ENCODE results near the gene OFD1.
A peak's percentile ranks its signal among the peaks of the same experiment; 100 is the strongest.

The OFD1 gene, protein sequence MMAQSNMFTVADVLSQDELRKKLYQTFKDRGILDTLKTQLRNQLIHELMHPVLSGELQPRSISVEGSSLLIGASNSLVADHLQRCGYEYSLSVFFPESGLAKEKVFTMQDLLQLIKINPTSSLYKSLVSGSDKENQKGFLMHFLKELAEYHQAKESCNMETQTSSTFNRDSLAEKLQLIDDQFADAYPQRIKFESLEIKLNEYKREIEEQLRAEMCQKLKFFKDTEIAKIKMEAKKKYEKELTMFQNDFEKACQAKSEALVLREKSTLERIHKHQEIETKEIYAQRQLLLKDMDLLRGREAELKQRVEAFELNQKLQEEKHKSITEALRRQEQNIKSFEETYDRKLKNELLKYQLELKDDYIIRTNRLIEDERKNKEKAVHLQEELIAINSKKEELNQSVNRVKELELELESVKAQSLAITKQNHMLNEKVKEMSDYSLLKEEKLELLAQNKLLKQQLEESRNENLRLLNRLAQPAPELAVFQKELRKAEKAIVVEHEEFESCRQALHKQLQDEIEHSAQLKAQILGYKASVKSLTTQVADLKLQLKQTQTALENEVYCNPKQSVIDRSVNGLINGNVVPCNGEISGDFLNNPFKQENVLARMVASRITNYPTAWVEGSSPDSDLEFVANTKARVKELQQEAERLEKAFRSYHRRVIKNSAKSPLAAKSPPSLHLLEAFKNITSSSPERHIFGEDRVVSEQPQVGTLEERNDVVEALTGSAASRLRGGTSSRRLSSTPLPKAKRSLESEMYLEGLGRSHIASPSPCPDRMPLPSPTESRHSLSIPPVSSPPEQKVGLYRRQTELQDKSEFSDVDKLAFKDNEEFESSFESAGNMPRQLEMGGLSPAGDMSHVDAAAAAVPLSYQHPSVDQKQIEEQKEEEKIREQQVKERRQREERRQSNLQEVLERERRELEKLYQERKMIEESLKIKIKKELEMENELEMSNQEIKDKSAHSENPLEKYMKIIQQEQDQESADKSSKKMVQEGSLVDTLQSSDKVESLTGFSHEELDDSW

DNA sequence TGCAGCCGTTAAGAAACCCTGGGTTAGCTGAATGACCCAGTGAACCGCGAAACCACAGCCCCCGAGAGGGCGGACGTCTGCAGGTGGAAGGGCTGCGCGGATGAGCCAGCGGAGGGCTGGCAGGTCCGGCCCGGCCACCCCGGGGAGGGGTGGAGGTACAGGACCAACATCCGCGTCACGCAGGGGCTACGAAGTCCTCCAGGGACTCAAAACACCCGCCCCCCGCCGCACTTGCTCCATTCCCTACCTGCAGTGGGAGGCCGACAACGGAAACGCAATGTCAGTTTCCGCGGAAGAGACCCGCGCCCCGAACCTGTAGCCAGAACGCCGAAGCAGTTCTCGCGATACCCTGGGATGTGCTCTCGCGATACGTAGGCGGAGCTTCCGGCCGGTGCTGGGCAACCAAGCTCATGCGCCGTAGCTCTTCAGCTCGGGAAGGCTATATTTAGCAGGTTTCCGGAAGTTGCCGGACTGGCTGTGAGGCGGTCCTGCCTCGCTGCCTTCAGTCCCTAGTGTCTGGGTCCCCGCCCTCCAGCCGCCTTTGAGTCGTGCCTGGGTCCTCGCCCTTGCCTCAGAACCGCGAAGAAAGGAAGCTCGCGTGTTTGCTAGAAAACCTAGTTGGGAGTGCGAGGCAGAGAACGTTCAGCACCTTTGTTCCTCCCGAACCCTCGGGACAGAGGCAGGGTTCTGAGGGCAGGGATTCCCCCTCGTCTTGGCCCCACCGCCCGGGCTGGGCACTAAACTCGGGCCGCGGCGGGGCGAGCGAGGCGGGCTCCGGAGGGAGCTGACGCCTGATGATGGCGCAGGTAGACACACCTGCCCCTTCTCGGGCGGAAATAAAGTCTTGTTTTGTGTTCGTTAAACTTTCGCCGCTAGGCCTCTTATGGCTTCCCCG lies at the start of gene OFD1, which contains the start of gene TRAPPC2:
Gene OFD1 (plus strand): TSS at position 471 of the 895 bp plus-strand sequence. CDS start 324 bp downstream, at position 795.
Gene TRAPPC2 (minus strand): TSS at position 343 of the 895 bp plus-strand sequence. CDS start 14,657 bp downstream, outside the sequence.
- DNase-seq = peak; percentile 94

DNA sequence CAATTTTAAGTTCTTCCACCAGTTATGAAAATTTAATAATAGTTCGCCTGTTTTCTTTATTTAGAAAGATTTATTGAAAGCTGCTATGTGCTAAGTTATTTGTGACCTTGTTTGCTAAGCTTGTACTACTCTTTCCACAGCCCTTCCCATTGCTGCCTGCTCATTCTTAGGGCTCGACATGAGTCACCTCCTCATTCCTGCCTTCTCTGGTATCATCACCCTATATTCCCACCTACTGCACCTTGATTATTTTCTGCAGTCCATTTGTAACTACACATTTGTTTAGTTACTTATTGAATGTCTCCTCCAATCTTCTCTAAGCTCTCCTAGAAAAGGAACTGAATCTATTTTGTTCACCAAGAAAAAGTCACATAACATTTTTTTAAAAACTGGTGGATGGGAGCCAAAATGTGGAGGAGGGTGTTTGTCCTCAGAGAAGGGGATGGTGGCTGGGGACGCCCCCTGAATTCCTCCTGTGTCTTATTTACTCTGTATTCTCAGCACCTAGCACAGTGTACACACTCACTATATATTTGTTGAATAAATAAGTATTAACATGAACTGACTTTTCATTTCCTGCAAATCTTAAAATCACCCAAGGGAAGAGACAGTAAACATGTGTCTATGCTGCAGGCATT lies 49.3 kb upstream of the OFD1 start:
- DNase-seq = no peak

- DNase-seq = no peak
Measured at GRCh38 chrX:13687203-13687602, 47.3 kb upstream of the OFD1 start.

GRCh38 chrX:13688384-13688957 lies 46.1 kb upstream of the OFD1 start:
- DNase-seq = no peak

GRCh38 chrX:13688958-13689740 lies 45.4 kb upstream of the OFD1 start, which contains the start of gene RAB9A:
RAB9A (plus strand) TSS chrX:13689128; CDS start chrX:13708747, 19,619 bp downstream.
- DNase-seq = peak; percentile 82

DNA sequence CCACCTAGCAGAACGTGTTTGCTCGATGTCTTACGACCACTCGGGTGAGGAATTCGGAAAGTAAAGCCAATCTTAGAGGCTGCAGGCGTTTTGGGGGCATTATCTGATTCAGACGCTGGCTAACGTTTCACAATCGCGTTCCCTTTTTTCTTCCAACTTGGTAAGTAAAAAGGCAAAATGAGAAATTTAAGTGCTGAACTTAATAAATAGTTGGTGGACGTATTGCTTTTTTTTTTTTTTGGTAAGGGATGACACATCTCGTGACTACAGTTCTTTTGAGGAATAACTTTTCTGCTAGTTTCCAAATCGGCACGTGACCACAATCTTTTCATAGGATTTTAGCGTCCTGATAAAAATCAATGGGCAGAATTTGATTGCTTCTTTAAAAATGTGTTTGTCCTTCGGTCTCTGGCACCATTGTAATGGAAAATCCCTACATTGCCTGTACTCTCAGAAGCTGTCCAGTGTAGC lies 44.8 kb upstream of the OFD1 start:
- no peak for DNase-seq

DNA sequence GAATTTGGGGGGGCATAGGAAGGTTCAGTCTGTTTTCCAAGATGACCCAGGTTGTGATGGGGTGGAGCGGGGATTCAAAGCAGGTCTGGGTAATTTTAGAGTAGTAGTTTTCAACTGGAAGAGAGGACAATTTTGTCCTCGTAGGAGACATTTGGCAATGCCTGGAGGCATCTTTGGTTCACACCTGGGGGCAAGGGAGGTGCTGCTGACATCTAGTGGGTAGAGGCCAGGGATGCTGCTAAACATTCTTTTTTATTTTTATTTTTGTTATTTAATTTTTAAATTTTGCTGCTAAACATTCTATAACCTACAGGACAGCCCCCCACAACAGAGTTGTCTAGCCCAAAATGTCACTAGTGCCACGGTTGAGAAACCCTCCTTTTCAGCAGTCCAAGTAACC lies 43.7 kb upstream of the OFD1 start:
- no peak for DNase-seq

DNA sequence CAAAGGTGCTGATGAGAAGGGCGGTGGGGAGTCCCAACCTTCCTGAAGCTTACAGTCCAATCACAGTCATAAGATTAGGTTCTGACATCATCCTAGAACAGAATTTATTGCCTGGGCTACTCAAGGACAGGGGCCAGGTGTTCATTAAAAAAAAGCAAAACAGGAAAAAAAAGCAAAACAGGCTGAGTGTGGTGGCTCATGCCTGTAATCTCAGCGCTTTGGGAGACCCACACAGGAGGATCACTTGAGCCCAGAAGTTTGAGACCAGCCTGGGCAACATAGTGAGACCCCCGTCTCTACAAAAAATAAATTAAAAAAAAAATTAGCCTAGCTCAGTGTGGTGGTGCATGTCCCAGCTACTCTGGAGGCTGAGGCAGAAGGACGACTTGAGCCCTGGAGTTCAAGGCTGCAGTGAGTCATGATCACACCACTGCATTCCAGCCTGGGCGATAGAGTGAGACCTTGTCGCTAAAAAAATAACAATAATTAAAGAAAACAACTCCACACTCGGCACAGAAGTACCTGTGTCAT lies 42.6 kb upstream of the OFD1 start:
- no peak for DNase-seq

GRCh38 chrX:13692771-13693231 lies 41.7 kb upstream of the OFD1 start:
- no peak for DNase-seq

GRCh38 chrX:13693341-13693961 lies 41.1 kb upstream of the OFD1 start:
- no peak for DNase-seq

DNA sequence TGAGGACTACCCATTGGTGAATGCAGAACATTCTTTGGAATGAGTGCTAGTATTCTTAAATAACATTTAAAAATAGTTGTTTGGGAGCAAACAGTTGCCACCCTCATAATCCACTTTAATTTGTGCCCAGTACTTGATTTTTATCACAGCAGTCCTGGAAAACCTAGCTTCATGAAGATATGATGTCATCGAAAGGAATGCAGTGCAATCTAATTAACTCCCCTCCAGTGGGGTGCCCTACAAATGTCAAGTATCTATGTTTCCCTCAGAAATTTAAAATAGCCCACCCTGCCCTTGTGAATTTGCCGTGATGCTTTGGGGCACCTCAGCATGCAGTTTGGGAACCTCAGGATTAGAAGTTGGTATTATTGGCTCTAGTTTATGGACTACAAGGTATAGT lies 40.2 kb upstream of the OFD1 start:
- no peak for DNase-seq

DNA sequence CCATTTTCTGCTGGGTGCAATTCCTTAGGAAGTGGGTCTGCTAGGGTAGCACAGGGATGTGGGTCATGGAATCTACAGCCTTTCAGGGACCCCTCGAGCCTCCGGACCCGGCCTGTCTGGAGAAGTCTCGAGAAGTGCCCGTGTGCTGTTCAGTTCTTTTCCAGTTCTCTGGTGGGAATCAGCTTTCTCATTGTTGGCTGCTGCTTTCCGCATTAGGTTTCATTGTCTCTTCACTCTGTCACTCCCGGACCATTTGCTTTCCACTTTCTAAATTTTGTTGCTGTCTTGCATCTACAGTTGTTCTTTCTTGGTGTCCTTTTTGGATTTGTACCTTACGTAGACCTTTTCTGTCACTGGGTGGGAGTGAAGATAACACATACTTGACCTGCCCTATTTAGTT lies 39.6 kb upstream of the OFD1 start:
- no peak for DNase-seq

- no peak for DNase-seq
Measured at GRCh38 chrX:13695601-13696115, 38.9 kb upstream of the OFD1 start.

DNA sequence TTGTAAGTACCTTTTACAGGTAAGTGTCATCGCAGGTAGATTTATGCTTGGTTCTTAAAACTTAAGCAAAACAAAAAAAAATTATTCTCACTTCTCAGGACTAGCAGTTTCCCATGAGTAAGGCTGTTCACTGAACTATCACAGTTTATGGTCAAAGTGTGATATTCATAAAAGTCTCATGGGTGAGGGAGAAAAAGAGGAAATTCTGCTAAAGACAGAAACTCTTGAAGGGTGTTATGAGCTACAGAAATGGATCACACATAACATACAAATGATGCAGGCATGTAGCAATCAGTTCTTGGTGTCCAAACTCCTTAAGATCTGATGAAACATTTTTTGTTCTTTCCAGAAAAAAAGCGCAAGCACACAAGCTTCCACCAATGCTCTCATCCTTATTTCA lies 37.1 kb upstream of the OFD1 start:
- DNase-seq = no peak

GRCh38 chrX:13697976-13698375 lies 36.6 kb upstream of the OFD1 start:
- no peak for DNase-seq

GRCh38 chrX:13698432-13698831 lies 36.1 kb upstream of the OFD1 start:
- DNase-seq = no peak

GRCh38 chrX:13699183-13699826 lies 35.2 kb upstream of the OFD1 start:
- no peak for DNase-seq

GRCh38 chrX:13700380-13700779 lies 34.2 kb upstream of the OFD1 start:
- DNase-seq = no peak
